ENCODE measurements around the gene C1orf159. TPM values are rescaled to one million over a fixed set of nuclear protein-coding genes. Genes with fewer than 3 reads are reported as not detected.

The C1orf159 gene
- total and polyA plus RNA-seq, 9 of the 15 experiments (the other 6 are each of a cell fraction or from before 2014, with no cell fraction given), result 0.28 to 54.9 (median 10.6) TPM

- CTCF ChIA-PET (ENCODE audit: low intra/inter-chr PET ratio), result no interaction called here
- POLR2A ChIA-PET, result interaction anchor here (0.5 to 1.1 kb wide), 5 partner anchors 14 to 257 kb away, joined by 3 to 4 read pairs (median 3); no protein-coding TSS in a partner anchor
- Histone ChIP-seq H3K36me3 (ENCODE audit: control insufficient read depth, insufficient read depth, low read length) (peaks cover 24% of the 10 kb centered on the region; the same call in 1 of the 3 replicates), H3K9ac (ENCODE audit: insufficient read depth in 1 of 2, low read depth in 2 of 2, low read length in 2 of 2) (no peak overlapping the region; a peak in 1 of 4 replicates), H3K27me3 (ENCODE audit: control insufficient read depth in 2 of 2, insufficient read depth in 2 of 2, low read length in 2 of 2) (no peaks in the 10 kb centered on the region), H3K9me1 (ENCODE audit: control insufficient read depth, insufficient read depth, low read length) (peaks cover 5% of the 10 kb centered on the region), H3K4me2 (ENCODE audit: insufficient read depth, low read length) (no peak overlapping the region), H2AFZ (ENCODE audit: low read depth, low read length) (no peak overlapping the region), H3K9me3 (replicated peaks; ENCODE audit: control insufficient read depth, insufficient read depth, low read depth, low read length) (no peaks in the 10 kb centered on the region), H3K4me1 (replicated peaks in 1 of 2; ENCODE audit: control insufficient read depth in 2 of 2, insufficient read depth in 2 of 2, low read length in 2 of 2) (peaks cover 0 to 85% of the 10 kb centered on the region in 2 experiments; a peak in 3 of 5 replicates), H3K79me2 (ENCODE audit: control insufficient read depth, insufficient read depth, low read length) (no peaks in the 10 kb centered on the region), H4K20me1 (replicated peaks; ENCODE audit: control insufficient read depth, insufficient read depth, low read length) (no peaks in the 10 kb centered on the region), H3K4me3 (no peak overlapping the region), H3K27ac (ENCODE audit: extremely low read depth, low read depth, low read length) (no peak overlapping the region)
- BruUV-seq (replicated peaks), result no TSS peak
- ATAC-seq, result no peak
- WGBS (ENCODE audit: insufficient coverage, low coverage, missing lambda C conversion rate), result 87% methylated on average over 14 of the region's 17 CpGs
- no peak for FAIRE-seq
- no peak for DNase-seq (ENCODE audit: extremely low read depth in 1 of 4, low spot score in 3 of 4)
- in situ Hi-C loops (cut with MboI), result no loop called here
- intact Hi-C loops (cut with micrococcal nuclease), result no loop called here
- TF ChIP-seq, protein P1, sequence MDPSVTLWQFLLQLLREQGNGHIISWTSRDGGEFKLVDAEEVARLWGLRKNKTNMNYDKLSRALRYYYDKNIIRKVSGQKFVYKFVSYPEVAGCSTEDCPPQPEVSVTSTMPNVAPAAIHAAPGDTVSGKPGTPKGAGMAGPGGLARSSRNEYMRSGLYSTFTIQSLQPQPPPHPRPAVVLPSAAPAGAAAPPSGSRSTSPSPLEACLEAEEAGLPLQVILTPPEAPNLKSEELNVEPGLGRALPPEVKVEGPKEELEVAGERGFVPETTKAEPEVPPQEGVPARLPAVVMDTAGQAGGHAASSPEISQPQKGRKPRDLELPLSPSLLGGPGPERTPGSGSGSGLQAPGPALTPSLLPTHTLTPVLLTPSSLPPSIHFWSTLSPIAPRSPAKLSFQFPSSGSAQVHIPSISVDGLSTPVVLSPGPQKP (CRISPR knock-in tag; IDR thresholded peaks at IDR 0.05), result no peak
- TF ChIP-seq ETV5 (CRISPR knock-in tag; IDR thresholded peaks at IDR 0.05; ENCODE audit: low read depth) (no peak), ZNF274 (IDR thresholded peaks at IDR 0.05; ENCODE audit: borderline replicate concordance, low read depth, low read length) (no peak), ELF4 (CRISPR knock-in tag; IDR thresholded peaks at IDR 0.05) (no peak), MCM2 (IDR thresholded peaks at IDR 0.05; ENCODE audit: low read depth) (no peak), BHLHE40 (IDR thresholded peaks at IDR 0.05; ENCODE audit: low read length) (no peak), TEAD1 (CRISPR knock-in tag; IDR thresholded peaks at IDR 0.05) (no peak), ATF3 (IDR thresholded peaks at IDR 0.05) (no peak), ATF3 (CRISPR knock-in tag; conservative IDR thresholded peaks at IDR 0.05) (no peak), PHF8 (IDR thresholded peaks at IDR 0.05; ENCODE audit: borderline replicate concordance, low read length) (no peak), MYBL2 (IDR thresholded peaks at IDR 0.05; ENCODE audit: low read depth) (no peak), MYBL2 (CRISPR knock-in tag; IDR thresholded peaks at IDR 0.05; ENCODE audit: borderline replicate concordance) (no peak), NFXL1 (CRISPR knock-in tag; IDR thresholded peaks at IDR 0.05) (no peak), TFAM (CRISPR knock-in tag; conservative IDR thresholded peaks at IDR 0.05) (no peak), ZNF785 (CRISPR knock-in tag; IDR thresholded peaks at IDR 0.05) (no peak), HDGF (IDR thresholded peaks at IDR 0.05) (no peak), PHB2 (IDR thresholded peaks at IDR 0.05; ENCODE audit: low read depth) (no peak)
- TF ChIP-seq, protein P2, sequence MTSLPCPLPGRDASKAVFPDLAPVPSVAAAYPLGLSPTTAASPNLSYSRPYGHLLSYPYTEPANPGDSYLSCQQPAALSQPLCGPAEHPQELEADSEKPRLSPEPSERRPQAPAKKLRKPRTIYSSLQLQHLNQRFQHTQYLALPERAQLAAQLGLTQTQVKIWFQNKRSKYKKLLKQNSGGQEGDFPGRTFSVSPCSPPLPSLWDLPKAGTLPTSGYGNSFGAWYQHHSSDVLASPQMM (CRISPR knock-in tag; IDR thresholded peaks at IDR 0.05), result no peak
- TF ChIP-seq, protein P3, sequence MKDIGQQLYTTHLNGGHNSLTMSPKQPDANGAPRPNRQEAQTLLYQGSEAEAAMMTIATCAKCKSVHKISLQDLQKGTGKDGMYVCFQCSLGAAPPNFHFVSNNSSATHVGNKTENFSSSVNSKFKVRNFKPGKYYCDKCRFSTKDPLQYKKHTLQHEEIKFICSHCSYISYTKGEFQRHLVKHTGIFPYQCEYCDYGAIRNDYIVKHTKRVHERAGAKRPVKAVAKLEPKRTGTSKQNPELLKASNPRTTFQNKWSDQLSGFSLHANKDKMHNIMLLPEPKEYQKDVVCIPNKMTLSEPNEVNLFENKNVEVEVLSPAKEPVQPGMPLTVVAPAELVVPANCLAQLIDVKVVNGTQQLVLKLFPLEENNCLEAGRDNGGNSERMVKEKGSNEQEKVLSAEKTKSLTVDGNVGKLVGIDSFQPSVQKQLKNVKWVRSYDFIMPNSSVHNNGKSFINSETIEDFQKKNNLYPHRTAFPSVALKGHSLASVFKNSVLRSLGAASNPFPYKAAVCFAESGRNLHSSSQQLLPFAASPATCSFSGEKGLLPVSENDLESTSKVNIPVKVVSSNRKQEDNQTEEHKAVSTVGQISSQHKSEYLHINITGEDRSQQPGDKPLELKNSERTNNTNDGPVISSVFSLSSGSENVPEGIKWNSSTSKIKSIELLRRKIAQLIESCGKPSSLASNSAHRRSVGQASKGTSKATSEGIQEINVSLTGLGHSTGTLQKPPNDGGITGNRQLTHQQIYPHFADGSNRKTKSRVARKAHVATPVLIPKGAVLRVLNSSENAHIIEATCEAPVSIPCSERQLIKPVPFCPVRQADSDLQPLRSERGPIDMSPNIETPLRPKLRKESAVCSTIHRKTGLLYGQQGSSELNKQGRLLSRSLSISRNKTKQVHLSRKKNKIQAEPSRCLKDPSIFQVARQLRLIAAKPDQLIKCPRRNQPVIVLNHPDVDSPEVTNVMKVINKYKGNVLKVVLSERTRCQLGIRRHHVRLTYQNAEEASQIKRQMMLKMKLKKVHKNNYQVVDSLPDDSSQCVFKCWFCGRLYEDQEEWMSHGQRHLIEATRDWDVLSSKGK (CRISPR knock-in tag; IDR thresholded peaks at IDR 0.05), result no peak
These were observed 29.0 kb downstream of the C1orf159 start for GRCh38 chr1:1086911-1087341.
